ENCODE measurements around the gene ZNF474. TPM values are rescaled to one million over a fixed set of nuclear protein-coding genes. Genes with fewer than 3 reads are reported as not detected.

ZNF474 gene
- total and polyA plus RNA-seq, 8 donors = 0.53 to 4.0 (median 2.2) TPM; not detected in 1

DNA sequence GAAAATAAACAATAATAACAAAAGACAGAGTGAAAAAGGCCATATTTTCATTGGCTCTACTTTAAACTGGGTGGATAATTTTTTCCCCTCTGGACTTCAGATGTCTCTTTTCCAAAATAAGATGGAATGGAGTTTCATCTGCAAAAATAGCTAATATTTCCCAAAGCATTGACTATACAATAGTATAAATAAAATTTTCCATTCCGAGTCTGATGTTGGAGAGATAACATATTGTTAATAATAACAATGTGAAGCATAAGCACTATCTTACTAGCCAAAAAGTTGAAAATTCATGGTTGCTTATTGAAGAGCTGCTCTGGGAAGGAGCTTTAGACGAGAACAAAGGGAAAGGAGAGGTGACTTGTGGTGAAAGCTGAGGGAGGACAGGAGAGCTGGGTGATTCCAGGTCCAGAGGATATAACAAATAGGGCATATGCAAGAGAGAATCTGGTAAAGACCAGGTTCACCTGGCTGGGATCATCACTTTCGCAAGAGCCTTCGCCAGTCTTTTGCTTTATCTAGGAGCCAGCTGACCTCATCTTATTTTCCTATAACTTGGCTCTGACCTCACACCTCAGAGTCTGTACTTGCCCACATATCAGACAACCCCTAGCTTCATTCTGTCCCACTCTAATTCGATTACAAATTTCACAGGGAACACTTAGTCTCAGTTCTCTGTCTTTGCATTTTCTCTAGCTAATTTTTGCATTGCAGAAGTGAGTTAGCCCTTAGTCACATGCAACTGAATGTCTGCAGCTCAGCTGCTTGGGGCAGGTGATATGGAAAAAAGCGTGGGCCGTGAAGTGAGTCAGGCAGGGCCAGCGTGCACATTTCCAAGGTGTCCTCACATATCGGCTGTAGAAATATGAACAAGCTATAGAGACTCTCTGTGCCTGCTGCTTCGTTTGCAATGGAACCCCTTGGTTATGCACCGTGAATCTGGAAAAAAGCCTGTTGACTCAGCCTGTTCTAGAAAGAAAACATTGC is 7.6 kb upstream of the ZNF474 start:
- DNase-seq (no peak), ATAC-seq (no peak)
- no peak overlapping the region for H3K27ac ChIP-seq
- no peaks in the 10 kb centered on the region for H3K36me3 ChIP-seq
- no peaks in the 10 kb centered on the region for H3K4me1 ChIP-seq
- TF ChIP-seq, protein P1, sequence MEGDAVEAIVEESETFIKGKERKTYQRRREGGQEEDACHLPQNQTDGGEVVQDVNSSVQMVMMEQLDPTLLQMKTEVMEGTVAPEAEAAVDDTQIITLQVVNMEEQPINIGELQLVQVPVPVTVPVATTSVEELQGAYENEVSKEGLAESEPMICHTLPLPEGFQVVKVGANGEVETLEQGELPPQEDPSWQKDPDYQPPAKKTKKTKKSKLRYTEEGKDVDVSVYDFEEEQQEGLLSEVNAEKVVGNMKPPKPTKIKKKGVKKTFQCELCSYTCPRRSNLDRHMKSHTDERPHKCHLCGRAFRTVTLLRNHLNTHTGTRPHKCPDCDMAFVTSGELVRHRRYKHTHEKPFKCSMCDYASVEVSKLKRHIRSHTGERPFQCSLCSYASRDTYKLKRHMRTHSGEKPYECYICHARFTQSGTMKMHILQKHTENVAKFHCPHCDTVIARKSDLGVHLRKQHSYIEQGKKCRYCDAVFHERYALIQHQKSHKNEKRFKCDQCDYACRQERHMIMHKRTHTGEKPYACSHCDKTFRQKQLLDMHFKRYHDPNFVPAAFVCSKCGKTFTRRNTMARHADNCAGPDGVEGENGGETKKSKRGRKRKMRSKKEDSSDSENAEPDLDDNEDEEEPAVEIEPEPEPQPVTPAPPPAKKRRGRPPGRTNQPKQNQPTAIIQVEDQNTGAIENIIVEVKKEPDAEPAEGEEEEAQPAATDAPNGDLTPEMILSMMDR (IDR thresholded peaks at IDR 0.05) = no peak
- intact Hi-C loops (cut with DNase I) = no loop called here
- no peaks in the 10 kb centered on the region for H3K9me3 ChIP-seq
- no peak overlapping the region for H3K4me3 ChIP-seq
- no peaks in the 10 kb centered on the region for H3K27me3 ChIP-seq

DNA sequence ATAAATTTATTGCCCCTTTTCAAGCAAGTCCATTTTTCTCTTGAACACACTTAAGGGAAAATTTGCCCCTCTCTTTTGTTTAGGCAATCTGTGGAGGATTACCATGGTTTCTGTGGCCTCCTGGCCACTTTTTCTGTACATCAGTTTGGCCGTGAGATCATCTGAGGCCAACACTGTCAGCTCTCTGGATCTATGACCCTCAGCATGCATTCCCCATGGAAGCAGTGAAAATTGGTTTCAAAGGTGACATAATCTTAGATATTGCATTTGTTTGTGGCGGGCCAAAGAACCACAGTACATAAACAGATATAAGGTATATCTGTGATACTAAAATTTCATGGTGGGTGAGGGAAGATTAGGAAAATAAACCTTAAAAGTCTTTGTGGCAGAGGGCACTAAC is 4.6 kb upstream of the ZNF474 start:
- DNase-seq (no peak), ATAC-seq (no peak)
- Histone ChIP-seq H3K4me3 (no peak overlapping the region), H3K36me3 (no peaks in the 10 kb centered on the region), H3K9me3 (no peaks in the 10 kb centered on the region), H3K27ac (no peak overlapping the region), H3K27me3 (no peaks in the 10 kb centered on the region), H3K4me1 (no peaks in the 10 kb centered on the region)
- intact Hi-C loops (cut with DNase I) = no loop called here
- TF ChIP-seq, protein P1 (IDR thresholded peaks at IDR 0.05) = no peak

DNA sequence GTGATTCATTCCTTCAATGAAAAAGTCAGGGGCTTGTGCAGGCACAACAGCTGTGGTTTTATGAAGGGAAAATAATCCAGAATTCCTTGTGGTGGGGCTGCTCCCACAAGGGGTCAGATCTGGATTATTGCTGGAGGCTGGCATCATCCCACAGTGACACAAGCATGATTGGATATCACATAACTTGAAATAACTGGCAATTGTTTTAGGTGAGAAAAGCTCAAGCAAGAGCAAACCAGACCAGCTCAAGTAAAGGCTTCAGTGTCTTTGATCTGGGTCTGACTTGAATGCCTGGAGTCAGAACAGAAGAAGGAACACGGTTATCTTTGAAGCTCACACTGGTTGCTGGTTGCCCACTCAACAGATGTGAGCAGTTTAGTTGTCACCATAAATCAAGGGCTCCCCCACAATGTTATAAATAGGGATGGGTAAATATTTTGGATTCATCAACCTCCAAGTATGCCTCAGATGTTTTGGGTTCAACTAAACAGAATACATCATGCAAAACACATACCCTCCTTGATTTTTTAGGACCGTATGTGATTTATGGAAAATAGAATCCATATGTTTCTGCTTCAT is 3.1 kb upstream of the ZNF474 start:
- intact Hi-C loops (cut with DNase I) = no loop called here
- H3K27ac ChIP-seq = peak overlapping the region in 1 of 2 donors; percentile 57
- no peaks in the 10 kb centered on the region for H3K9me3 ChIP-seq
- DNase-seq (peak in 1 of 4 donors; percentile 11), ATAC-seq (no peak)
- no peak overlapping the region for H3K4me3 ChIP-seq
- no peaks in the 10 kb centered on the region for H3K27me3 ChIP-seq
- H3K36me3 ChIP-seq = no peaks in the 10 kb centered on the region
- TF ChIP-seq, protein P1 (IDR thresholded peaks at IDR 0.05) = no peak
- H3K4me1 ChIP-seq = no peaks in the 10 kb centered on the region

DNA sequence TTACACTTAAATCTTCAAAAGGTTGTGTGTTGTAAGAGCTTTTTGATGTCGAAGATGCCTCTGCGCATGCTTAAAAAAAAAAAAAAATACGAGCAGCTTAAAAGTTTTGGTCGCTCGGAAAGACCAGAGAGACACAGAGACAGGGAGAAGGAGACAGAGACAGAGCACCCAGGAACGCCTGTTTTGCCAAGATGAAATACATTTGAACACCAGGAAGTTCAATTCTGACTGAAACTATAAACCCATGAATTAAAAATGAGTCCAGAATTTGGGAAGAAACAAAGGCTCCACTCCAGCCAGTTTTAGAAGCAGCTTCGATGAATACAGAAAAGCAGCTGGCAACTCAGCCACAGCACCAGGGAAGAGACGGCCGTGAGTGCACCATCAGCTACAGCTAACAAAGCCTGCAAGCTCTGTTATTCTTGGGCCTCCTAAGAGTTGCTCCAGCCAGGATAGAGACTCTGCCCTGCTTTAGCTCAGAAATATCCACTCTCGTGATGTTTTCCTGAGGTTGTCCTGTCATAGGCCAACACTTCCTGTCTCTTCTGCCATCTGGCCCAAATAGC is 2.5 kb upstream of the ZNF474 start:
- no peaks in the 10 kb centered on the region for H3K27me3 ChIP-seq
- intact Hi-C loops (cut with DNase I) = no loop called here
- H3K27ac ChIP-seq = peak overlapping the region in 1 of 2 donors; percentile 57
- H3K4me1 ChIP-seq = no peaks in the 10 kb centered on the region
- H3K9me3 ChIP-seq = no peaks in the 10 kb centered on the region
- ATAC-seq (no peak), DNase-seq (peak in 2 of 4 donors; percentile 15 to 28)
- no peaks in the 10 kb centered on the region for H3K36me3 ChIP-seq
- TF ChIP-seq, protein P1 (IDR thresholded peaks at IDR 0.05) = no peak
- H3K4me3 ChIP-seq = no peak overlapping the region

DNA sequence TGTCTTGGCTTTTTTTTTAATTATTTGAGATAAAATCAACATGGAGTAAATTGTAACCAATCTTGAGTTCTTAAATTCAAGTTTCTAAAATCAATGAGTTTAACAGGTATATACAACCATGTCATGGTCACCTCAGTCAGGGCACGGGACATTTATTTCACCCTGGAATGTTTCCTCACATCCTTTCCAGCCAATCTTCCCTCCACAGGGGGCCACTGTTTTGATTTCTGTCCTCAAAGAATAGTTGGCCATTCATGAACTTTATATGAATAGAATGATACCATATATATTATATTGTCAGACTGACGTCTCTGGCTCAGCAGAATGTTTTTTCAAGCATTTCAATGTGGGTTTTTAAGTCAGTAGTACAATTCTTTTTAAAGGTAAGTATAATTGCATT is 806 bp downstream of the ZNF474 start:
- H3K4me1 ChIP-seq = no peaks in the 10 kb centered on the region
- no peak for DNase-seq
- intact Hi-C loops (cut with DNase I) = no loop called here
- no peaks in the 10 kb centered on the region for H3K27me3 ChIP-seq
- no peak overlapping the region for H3K27ac ChIP-seq
- no peak for ATAC-seq
- H3K36me3 ChIP-seq = no peaks in the 10 kb centered on the region
- no peaks in the 10 kb centered on the region for H3K9me3 ChIP-seq
- TF ChIP-seq, protein P1 (IDR thresholded peaks at IDR 0.05) = no peak
- no peak overlapping the region for H3K4me3 ChIP-seq
